Neural progenitor cell (in vitro differentiated cells): ENCODE data around the gene PLCXD3. TPM values are rescaled to one million over a fixed set of nuclear protein-coding genes. Genes with fewer than 3 reads are reported as not detected.
"Not testable (repeated sequence)": the region's sequence is repeated elsewhere in the genome, so short reads cannot be mapped to it uniquely, and the experiment has no call there.

Source experiments
- DNase-seq: peaks from one replicate; pipeline ENCODE4 v3.0.0-alpha.2; 2016; ENCODE audit warnings: low spot score
- H2AFZ ChIP-seq: fragments of 200-600 bp; sonication (generic); replicated peaks from 2 replicates; pipeline ENCODE4 v1.6.1; 2016; ENCODE audit warnings: antibody characterized with exemption
- H3F3A ChIP-seq: fragments of 200-600 bp; sonication (generic); 2 replicates; pipeline ENCODE4 v1.6.1; 2016; ENCODE audit warnings: antibody characterized with exemption, low read depth
- H3K27ac ChIP-seq: fragments of 200-600 bp; sonication (generic); 2 replicates; pipeline ENCODE4 v1.5.1; 2016; ENCODE audit warnings: mild to moderate bottlenecking
- H3K27me3 ChIP-seq: fragments of 200-600 bp; sonication (generic); 2 replicates; pipeline ENCODE4 v1.6.1; 2016; ENCODE audit warnings: mild to moderate bottlenecking, moderate library complexity
- H3K36me3 ChIP-seq: fragments of 200-600 bp; sonication (generic); 2 replicates; pipeline ENCODE4 v1.5.1; 2016
- H3K4me1 ChIP-seq: fragments of 200-600 bp; sonication (generic); 2 replicates; pipeline ENCODE4 v1.6.1; 2016; ENCODE audit warnings: mixed run types
- H3K4me2 ChIP-seq: fragments of 200-600 bp; sonication (generic); 2 replicates; pipeline ENCODE4 v1.6.1; 2016
- H3K4me3 ChIP-seq: fragments of 200-600 bp; sonication (generic); 2 replicates; pipeline ENCODE4 v1.5.1; 2016
- H3K79me2 ChIP-seq: fragments of 200-600 bp; sonication (generic); 2 replicates; pipeline ENCODE4 v1.6.1; 2016; ENCODE audit warnings: low read depth
- H3K9ac ChIP-seq: fragments of 200-600 bp; sonication (generic); 2 replicates; pipeline ENCODE4 v1.6.1; 2016
- H3K9me3 ChIP-seq: fragments of 200-600 bp; sonication (generic); 2 replicates; pipeline ENCODE4 v1.5.1; 2016; ENCODE audit warnings: low read depth
- H4K20me1 ChIP-seq: fragments of 200-600 bp; sonication (generic); 2 replicates; pipeline ENCODE4 v1.6.1; 2016; ENCODE audit warnings: low read depth
- H3K27ac Mint-ChIP-seq: 3 replicates; pipeline ENCODE4 v1.8.0; 2021; ENCODE audit warnings: mixed read lengths
- H3K27me3 Mint-ChIP-seq: 2 replicates; pipeline ENCODE4 v1.8.0; 2022; ENCODE audit warnings: low read depth, mild to moderate bottlenecking, inconsistent platforms, moderate library complexity, mixed read lengths; ENCODE audit not compliant: insufficient read depth
- H3K36me3 Mint-ChIP-seq: 3 replicates; pipeline ENCODE4 v1.8.0; 2021; ENCODE audit warnings: mixed read lengths
- H3K4me1 Mint-ChIP-seq: 3 replicates; pipeline ENCODE4 v1.8.0; 2021; ENCODE audit warnings: mixed read lengths
- H3K4me3 Mint-ChIP-seq: 3 replicates; pipeline ENCODE4 v1.8.0; 2021; ENCODE audit warnings: mild to moderate bottlenecking, moderate library complexity, mixed read lengths
- H3K9me3 Mint-ChIP-seq: 3 replicates; pipeline ENCODE4 v1.8.0; 2020; ENCODE audit warnings: mixed read lengths
- CTCF ChIP-seq: fragments of 200-600 bp; sonication (generic); IDR thresholded peaks from 2 replicates; pipeline ENCODE4 v1.5.1; 2017; ENCODE audit warnings: antibody characterized with exemption, mild to moderate bottlenecking
- EZH2 ChIP-seq: fragments of 200-600 bp; sonication (generic); IDR thresholded peaks from 2 replicates; pipeline ENCODE4 v1.6.1; 2017; ENCODE audit warnings: antibody characterized with exemption, mild to moderate bottlenecking, moderate library complexity
- EZH2phosphoT487 ChIP-seq: fragments of 200-600 bp; sonication (generic); IDR thresholded peaks from 2 replicates; pipeline ENCODE4 v1.6.1; 2017; ENCODE audit warnings: antibody characterized with exemption
- total RNA-seq: library from RNA; depleted of rRNA; stranded (reverse); fragments of >200 nt; gene quantifications from 2 replicates; pipeline ENCODE4 v1.2.3, GENCODE V29; 2015; ENCODE audit warnings: low replicate concordance

The PLCXD3 gene
- total RNA-seq, 1 donor from 2014 or later: not detected

- Mint-ChIP-seq H3K9me3 (no peaks in the 10 kb centered on the region), H3K4me3 (no peak overlapping the region), H3K4me1 (no peaks in the 10 kb centered on the region), H3K27me3 (peaks cover 2% of the 10 kb centered on the region), H3K36me3 (no peaks in the 10 kb centered on the region), H3K27ac (no peak overlapping the region)
- no peaks in the 10 kb centered on the region for H3K27me3 ChIP-seq
- no peak for DNase-seq
- H3K36me3 ChIP-seq: no peaks in the 10 kb centered on the region
- H3F3A ChIP-seq: peaks cover 6% of the 10 kb centered on the region
- no peaks in the 10 kb centered on the region for H3K79me2 ChIP-seq
- no peak overlapping the region for H3K27ac ChIP-seq
- no peak overlapping the region for H3K4me2 ChIP-seq
- H3K4me1 ChIP-seq: peaks cover 9% of the 10 kb centered on the region
- no peaks in the 10 kb centered on the region for H4K20me1 ChIP-seq
- H3K9ac ChIP-seq: no peak overlapping the region
- TF ChIP-seq EZH2: no peak
- TF ChIP-seq EZH2phosphoT487: no peak
- TF ChIP-seq CTCF: no peak
- H3K4me3 ChIP-seq: no peak overlapping the region
- H3K9me3 ChIP-seq: no peaks in the 10 kb centered on the region
- no peak overlapping the region for H2AFZ ChIP-seq
These were observed 185.3 kb downstream of the PLCXD3 start for GRCh38 chr5:41325074-41325473.

GRCh38 chr5:41322826-41323225, 187.6 kb downstream of the PLCXD3 start:
- H3K9me3 Mint-ChIP-seq, H3K27ac Mint-ChIP-seq, DNase-seq, H3K4me1 Mint-ChIP-seq, H3K27me3 Mint-ChIP-seq, H3K4me2 ChIP-seq, H3K27ac ChIP-seq, H3K9me3 ChIP-seq, H3K36me3 ChIP-seq, H3K9ac ChIP-seq, H3K4me3 ChIP-seq, H3K4me1 ChIP-seq, H3K36me3 Mint-ChIP-seq, H2AFZ ChIP-seq, H3K79me2 ChIP-seq, H3K27me3 ChIP-seq, H3K4me3 Mint-ChIP-seq, H4K20me1 ChIP-seq, H3F3A ChIP-seq: not testable (repeated sequence)

GRCh38 chr5:41312478-41313060, 197.8 kb downstream of the PLCXD3 start:
- Histone ChIP-seq H3K4me2 (no peak overlapping the region), H4K20me1 (no peaks in the 10 kb centered on the region), H3K27ac (no peak overlapping the region), H2AFZ (no peak overlapping the region), H3K27me3 (no peaks in the 10 kb centered on the region), H3K4me1 (no peaks in the 10 kb centered on the region), H3K4me3 (no peak overlapping the region), H3K9ac (no peak overlapping the region), H3F3A (no peaks in the 10 kb centered on the region), H3K36me3 (no peaks in the 10 kb centered on the region), H3K9me3 (no peaks in the 10 kb centered on the region), H3K79me2 (no peaks in the 10 kb centered on the region)
- Mint-ChIP-seq H3K4me1 (peaks cover 5% of the 10 kb centered on the region), H3K4me3 (no peak overlapping the region), H3K9me3 (no peaks in the 10 kb centered on the region), H3K36me3 (no peaks in the 10 kb centered on the region), H3K27me3 (peaks cover 3% of the 10 kb centered on the region), H3K27ac (no peak overlapping the region)
- no peak for TF ChIP-seq EZH2
- no peak for TF ChIP-seq EZH2phosphoT487
- no peak for TF ChIP-seq CTCF
- DNase-seq: no peak

- Histone ChIP-seq H3K4me2 (no peak overlapping the region), H3K4me3 (no peak overlapping the region), H3F3A (no peaks in the 10 kb centered on the region), H4K20me1 (no peaks in the 10 kb centered on the region), H2AFZ (no peak overlapping the region), H3K36me3 (no peaks in the 10 kb centered on the region), H3K9ac (no peak overlapping the region), H3K4me1 (no peaks in the 10 kb centered on the region), H3K9me3 (no peaks in the 10 kb centered on the region), H3K27me3 (no peaks in the 10 kb centered on the region), H3K79me2 (no peaks in the 10 kb centered on the region), H3K27ac (no peak overlapping the region)
- TF ChIP-seq EZH2 (no peak), CTCF (no peak), EZH2phosphoT487 (no peak)
- Mint-ChIP-seq H3K27me3 (peaks cover 3% of the 10 kb centered on the region), H3K4me1 (peaks cover 5% of the 10 kb centered on the region), H3K4me3 (no peak overlapping the region), H3K36me3 (no peaks in the 10 kb centered on the region), H3K27ac (no peak overlapping the region), H3K9me3 (no peaks in the 10 kb centered on the region)
- DNase-seq: no peak
These were observed 198.3 kb downstream of the PLCXD3 start for GRCh38 chr5:41312066-41312465.
